ENCODE data around the gene ABCA9. TPM values are rescaled to one million over a fixed set of nuclear protein-coding genes. Genes with fewer than 3 reads are reported as not detected.

Gene ABCA9
- total RNA-seq, 1 donor from 2014 or later: 0.13 TPM

GRCh38 chr17:68941761-68942160, 119.0 kb downstream of the ABCA9 start:
- Histone ChIP-seq H3K4me2 (no peak overlapping the region), H3F3A (ENCODE audit: low read depth) (no peaks in the 10 kb centered on the region), H3K4me3 (no peak overlapping the region), H3K27me3 (no peaks in the 10 kb centered on the region), H3K9me3 (ENCODE audit: low read depth) (no peaks in the 10 kb centered on the region), H2AFZ (replicated peaks) (peak overlapping the region; percentile 17), H3K79me2 (ENCODE audit: low read depth) (no peaks in the 10 kb centered on the region), H3K27ac (no peak overlapping the region), H3K4me1 (no peaks in the 10 kb centered on the region), H3K36me3 (no peaks in the 10 kb centered on the region), H4K20me1 (ENCODE audit: low read depth) (no peaks in the 10 kb centered on the region), H3K9ac (no peak overlapping the region)
- DNase-seq (ENCODE audit: low spot score): no peak
- Mint-ChIP-seq H3K27ac (no peak overlapping the region), H3K4me3 (no peak overlapping the region), H3K9me3 (no peaks in the 10 kb centered on the region), H3K36me3 (no peaks in the 10 kb centered on the region), H3K4me1 (no peaks in the 10 kb centered on the region), H3K27me3 (ENCODE audit: insufficient read depth, low read depth) (peaks cover 6% of the 10 kb centered on the region)
- TF ChIP-seq EZH2phosphoT487 (IDR thresholded peaks at IDR 0.05) (no peak), EZH2 (IDR thresholded peaks at IDR 0.05) (no peak), CTCF (IDR thresholded peaks at IDR 0.05) (no peak)

DNA sequence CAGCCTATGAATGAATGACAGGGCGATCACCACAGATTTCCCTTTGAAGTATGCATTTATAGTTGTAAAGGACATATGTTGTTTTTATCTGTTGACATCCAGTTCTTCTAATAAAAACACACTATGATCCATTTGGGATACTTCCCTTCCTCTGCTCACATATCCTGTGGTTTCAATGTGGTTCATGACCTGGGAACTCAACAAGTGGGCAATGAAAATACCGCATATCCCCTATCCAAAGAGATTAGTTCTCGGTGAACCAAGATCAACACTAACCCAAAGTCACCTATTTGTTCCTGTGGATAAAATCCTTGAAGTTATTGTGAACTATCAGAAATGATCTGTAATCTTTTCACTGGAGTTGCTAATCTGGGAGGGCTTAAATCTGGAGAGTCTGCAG, 121.5 kb downstream of the ABCA9 start:
- H3K4me3 Mint-ChIP-seq: no peak overlapping the region
- no peak overlapping the region for H3K27ac Mint-ChIP-seq

DNA sequence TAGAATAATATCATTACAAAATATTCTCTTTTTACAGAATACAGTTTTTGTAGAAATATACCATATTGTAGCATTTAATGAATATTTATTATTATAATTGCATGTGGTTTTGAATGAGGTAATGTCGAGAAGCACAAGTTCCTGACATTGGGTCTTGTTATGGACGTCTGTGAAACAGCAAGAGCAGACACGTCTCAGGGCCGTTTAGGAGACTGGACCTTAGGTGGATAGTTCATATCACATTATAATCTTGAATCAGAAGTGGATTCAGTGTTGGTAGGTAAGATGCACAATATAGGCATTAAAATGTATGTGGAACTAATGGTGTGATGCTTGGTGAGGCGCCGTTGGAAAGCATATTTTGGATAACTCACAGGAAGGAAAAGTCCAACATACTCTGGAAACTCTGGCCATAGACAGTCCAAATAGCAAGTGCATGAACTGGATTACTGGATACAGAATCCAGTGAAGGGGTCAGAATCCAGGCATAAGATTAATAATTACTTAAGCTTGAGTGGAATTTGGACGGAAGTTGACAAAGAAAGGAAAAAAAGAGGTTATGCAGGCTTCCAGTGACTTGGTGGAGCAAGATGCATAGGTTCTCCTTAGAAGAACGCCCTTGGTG, 122.7 kb downstream of the ABCA9 start:
- H3F3A ChIP-seq (ENCODE audit: low read depth): no peaks in the 10 kb centered on the region
- no peak overlapping the region for H3K4me3 Mint-ChIP-seq
- H4K20me1 ChIP-seq (ENCODE audit: low read depth): no peaks in the 10 kb centered on the region
- H3K9me3 Mint-ChIP-seq: no peaks in the 10 kb centered on the region
- H3K27ac Mint-ChIP-seq: no peak overlapping the region
- no peaks in the 10 kb centered on the region for H3K4me1 ChIP-seq
- no peak for DNase-seq (ENCODE audit: low spot score)
- no peak overlapping the region for H3K4me2 ChIP-seq
- H3K79me2 ChIP-seq (ENCODE audit: low read depth): no peaks in the 10 kb centered on the region
- H3K4me1 Mint-ChIP-seq: no peaks in the 10 kb centered on the region
- no peak overlapping the region for H2AFZ ChIP-seq (replicated peaks)
- H3K36me3 ChIP-seq: no peaks in the 10 kb centered on the region
- TF ChIP-seq CTCF (IDR thresholded peaks at IDR 0.05): no peak
- TF ChIP-seq EZH2phosphoT487 (IDR thresholded peaks at IDR 0.05): no peak
- TF ChIP-seq EZH2 (IDR thresholded peaks at IDR 0.05): no peak
- no peak overlapping the region for H3K27ac ChIP-seq
- no peak overlapping the region for H3K4me3 ChIP-seq
- H3K27me3 ChIP-seq: no peaks in the 10 kb centered on the region
- no peaks in the 10 kb centered on the region for H3K27me3 Mint-ChIP-seq (ENCODE audit: insufficient read depth, low read depth)
- no peaks in the 10 kb centered on the region for H3K36me3 Mint-ChIP-seq
- no peaks in the 10 kb centered on the region for H3K9me3 ChIP-seq (ENCODE audit: low read depth)
- H3K9ac ChIP-seq: no peak overlapping the region

More for the DNA sequence above, 121.5 kb downstream of the ABCA9 start:
- Histone ChIP-seq H3K36me3 (no peaks in the 10 kb centered on the region), H3F3A (ENCODE audit: low read depth) (no peaks in the 10 kb centered on the region), H3K27ac (no peak overlapping the region), H3K4me3 (no peak overlapping the region), H3K27me3 (no peaks in the 10 kb centered on the region), H4K20me1 (ENCODE audit: low read depth) (no peaks in the 10 kb centered on the region), H3K4me1 (no peaks in the 10 kb centered on the region), H3K79me2 (ENCODE audit: low read depth) (no peaks in the 10 kb centered on the region), H3K9ac (no peak overlapping the region), H3K4me2 (no peak overlapping the region), H2AFZ (replicated peaks) (no peak overlapping the region), H3K9me3 (ENCODE audit: low read depth) (no peaks in the 10 kb centered on the region)
- H3K27me3 Mint-ChIP-seq (ENCODE audit: insufficient read depth, low read depth): peaks cover 4% of the 10 kb centered on the region
- no peak for DNase-seq (ENCODE audit: low spot score)
- H3K36me3 Mint-ChIP-seq: no peaks in the 10 kb centered on the region
- TF ChIP-seq EZH2phosphoT487 (IDR thresholded peaks at IDR 0.05): no peak
- TF ChIP-seq EZH2 (IDR thresholded peaks at IDR 0.05): no peak
- no peak for TF ChIP-seq CTCF (IDR thresholded peaks at IDR 0.05)
- no peaks in the 10 kb centered on the region for H3K9me3 Mint-ChIP-seq
- H3K4me1 Mint-ChIP-seq: no peaks in the 10 kb centered on the region
